GM18909 (cell line): ENCODE results near the gene NR1I2.

Experiments
- ATAC-seq: cut with Tn5 transposase; IDR thresholded peaks from one replicate; pipeline ENCODE4 v1.9.1; 2021; ENCODE audit warnings: mild to moderate bottlenecking; ENCODE audit not compliant: unreplicated experiment, poor library complexity

Gene NR1I2

DNA sequence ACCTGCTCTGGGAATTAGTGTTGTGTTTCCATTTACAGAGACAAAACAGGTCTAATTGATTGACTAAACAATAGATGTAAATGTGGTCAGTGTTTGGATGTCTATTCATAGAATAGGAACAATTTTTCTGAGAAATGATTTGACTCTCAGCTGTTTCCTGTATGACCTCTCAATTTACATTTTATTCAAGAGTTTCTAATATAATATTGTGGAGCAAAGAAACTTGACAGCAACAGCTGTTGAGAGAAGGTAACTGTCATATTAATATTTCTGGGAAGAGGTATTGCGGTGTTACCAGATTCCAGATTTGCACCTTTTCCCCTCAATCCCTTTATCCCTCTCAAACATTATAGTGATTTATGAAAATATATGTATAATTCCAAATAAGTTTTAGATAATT lies 3.7 kb upstream of the NR1I2 start:
- no peak for ATAC-seq

DNA sequence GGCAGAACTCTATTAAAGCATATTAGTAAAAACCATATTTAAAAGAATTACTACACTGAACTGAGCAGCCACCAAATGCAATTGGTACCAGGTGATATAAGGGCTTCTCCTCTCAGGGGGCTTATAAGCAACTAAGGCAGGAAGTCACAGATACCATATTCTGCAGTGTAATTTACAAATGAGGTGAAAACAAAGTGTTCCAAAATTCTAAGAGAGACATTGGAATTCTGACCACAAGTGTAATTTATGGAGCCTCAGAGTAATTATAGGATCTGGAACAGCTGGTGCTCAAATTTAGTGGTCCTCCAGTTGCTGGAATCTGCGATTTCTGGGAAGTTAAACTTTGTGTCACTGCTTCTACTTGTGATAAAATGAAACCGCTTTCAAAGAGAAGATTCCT lies 3.1 kb upstream of the NR1I2 start:
- ATAC-seq: no peak

DNA sequence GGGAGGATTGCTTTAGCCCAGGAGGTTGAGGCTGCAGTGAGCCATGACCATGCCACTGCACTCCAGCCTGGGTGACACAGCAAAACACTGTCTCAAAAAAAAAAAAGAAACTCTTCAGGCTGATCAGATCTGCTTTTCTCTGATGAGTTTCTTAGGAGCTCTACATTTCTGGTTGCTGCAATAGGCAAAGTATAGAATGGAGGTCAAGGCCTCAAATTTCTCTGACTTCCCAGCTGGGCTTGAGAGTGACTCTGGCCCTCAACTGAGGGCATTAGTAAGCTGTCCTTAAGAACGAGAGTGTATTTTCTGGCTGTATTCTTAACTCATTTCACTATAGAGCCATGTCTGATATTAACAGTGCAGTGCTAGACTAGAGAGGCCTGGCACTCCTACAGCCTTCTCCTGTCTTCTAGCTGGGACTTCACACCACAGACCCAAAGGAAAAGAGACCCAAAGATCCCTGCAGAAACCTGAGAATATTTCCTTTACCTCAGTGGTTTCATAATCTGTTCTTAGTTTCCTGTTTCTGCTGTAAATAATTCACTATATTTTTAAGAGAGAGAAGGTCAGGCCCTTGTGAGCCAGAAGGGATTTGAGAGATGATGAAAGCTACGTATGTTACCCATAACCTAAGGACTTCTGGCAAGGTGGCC lies 2.0 kb upstream of the NR1I2 start:
- peak; percentile 82 for ATAC-seq

DNA sequence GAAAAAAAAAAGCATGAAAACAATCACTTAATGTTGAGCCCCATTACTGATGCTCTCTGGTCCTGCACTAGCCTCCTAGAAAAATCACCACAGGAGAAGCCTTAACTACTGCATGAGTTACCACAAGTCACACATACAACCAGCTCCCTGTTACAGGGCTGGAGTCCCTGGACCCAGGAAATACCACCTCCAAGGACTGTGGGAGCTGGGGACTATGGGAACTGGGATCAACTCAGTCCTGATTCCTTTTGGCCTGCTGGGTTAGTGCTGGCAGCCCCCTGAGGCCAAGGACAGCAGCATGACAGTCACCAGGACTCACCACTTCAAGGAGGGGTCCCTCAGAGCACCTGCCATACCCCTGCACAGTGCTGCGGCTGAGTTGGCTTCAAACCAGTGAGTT lies 559 bp downstream of the NR1I2 start:
- no peak for ATAC-seq

DNA sequence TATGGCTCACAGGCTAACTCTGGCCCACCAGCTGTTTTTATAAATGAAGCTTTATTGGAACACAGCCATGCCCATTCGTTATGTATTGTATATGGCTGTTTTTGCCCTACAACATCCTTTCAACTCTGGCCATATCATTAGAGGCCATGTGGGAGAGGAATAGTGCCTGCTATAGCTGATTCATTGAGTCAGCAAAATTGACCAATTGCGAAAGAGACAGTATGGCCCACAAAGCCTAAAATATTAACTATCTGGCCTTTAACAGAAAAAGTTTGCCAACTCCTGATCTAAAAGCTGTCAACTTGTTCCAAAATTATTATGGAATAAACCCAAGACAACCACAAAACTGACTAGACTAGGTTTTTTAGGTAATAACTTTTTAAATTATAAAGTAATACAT lies 1.4 kb downstream of the NR1I2 start:
- no peak for ATAC-seq

DNA sequence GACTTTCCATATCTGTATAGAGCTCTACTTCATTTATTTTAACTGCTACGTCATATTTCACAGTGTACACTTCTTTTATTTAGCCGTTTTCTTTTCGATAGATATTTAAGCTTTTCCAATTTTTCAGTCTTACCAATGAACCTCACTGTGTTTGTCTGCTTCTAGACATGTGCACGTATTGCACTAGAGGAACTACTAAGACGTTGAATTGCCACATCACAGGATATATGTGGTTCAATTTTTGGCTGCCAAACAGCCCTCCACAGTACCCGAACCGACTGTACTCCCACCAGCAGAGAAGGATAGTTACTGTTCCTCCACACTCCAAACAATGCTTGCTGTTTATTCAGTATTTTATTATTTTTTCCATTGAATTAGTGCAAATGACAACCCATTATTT lies 2.0 kb downstream of the NR1I2 start:
- no peak for ATAC-seq

DNA sequence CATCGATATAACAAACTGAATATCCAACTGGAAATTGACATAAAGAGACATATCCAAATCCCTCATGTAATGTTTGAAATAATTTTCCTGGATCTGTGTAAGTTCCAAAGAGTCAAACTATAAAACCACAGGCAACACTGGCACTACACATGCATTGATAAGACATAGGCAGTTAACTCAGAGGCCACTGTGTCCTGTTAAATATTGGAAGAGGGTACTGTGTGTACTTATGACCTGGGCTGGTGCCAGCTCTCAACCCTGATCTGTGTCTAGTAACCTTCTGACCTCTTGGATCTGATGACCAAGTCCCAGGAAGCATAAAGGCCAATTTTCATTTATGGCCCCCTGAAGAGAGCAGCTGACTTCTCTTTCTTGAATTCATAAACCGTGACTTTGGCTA lies 4.5 kb downstream of the NR1I2 start:
- ATAC-seq: no peak

DNA sequence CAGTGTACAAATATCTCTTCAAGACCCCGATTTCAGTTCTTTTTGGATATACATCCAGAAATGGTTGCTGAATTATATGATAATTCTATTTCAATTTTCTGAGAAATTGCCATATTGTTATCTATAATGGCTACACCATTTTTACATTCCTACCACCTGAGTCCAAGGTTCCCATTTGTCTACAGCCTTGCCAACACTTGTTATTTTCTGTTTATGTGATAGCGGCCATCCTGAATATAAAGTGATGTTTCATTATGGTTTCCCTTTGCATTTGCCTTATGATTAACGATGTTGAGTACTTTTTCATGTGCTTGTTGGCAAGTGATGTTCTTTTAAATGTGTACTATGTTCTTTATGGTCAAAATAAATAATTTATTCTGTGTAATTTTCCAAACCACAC lies 8.5 kb downstream of the NR1I2 start:
- ATAC-seq: no peak

DNA sequence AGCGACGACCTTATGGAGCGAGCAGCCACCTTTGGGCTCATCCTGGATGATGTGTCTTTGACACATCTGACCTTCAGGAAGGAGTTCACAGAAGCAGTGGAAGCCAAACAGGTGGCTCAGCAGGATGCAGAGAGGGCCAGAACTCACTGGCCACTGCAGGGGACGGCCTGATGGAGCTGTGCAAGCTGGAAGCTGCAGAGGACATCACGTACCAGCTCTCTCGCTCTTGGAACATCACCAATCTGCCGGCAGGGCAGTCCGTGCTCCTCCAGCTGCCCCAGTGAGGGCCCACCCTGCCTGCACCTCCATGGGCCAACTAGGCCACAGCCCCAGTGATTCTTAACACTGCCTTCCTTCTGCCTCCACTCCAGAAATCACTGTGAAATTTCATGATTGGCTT lies 10.4 kb downstream of the NR1I2 start:
- ATAC-seq: no peak

DNA sequence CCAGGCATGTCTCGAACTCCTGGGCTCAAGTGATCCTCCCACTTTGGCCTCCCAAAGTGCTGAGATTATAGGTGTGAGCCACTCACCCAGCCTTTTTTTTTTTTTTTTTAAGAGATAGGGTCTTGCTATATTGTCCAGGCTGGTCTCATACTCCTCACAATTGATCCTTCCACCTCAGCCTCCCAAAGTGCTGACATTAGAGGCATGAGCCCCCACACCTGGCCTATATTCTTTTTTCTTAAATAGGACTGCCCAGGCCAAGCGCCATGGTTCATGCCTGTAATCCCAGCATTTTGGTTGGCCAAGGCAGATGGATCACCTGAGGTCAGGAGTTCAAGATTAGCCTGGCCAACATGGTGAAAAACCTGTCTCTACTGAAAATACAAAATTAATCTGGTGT lies 12.5 kb downstream of the NR1I2 start:
- ATAC-seq: no peak

DNA sequence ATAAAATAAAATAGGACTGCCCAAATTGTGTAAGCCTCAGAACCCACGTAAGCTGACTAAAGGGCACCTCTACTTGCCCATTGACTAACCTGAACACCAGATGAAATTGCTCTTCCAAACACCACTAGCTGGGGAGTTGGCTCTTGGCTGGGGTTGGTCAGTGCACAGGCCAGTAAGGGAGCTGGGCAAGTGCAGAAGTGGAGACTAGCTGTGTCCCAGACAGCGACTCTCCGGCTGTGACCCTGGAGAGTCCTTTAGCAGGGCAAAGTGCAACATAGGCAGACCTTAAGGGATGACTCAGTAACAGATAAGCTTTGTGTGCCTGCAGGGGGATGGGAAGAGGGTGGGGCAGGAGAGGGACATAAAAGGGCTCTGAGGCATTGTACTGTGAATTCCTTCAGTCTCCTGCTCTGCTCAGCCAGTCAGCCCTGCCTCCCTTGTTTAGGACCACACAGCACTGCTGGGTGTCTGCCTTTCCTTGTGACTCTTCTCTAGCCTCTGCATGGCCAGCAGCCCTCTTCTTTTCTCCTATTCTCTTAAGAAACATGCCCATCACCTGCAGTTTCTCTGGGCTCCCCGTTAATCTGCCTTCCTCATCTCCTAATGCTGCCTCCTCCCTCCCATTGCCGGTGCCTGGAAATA lies 13.2 kb downstream of the NR1I2 start:
- ATAC-seq: no peak

DNA sequence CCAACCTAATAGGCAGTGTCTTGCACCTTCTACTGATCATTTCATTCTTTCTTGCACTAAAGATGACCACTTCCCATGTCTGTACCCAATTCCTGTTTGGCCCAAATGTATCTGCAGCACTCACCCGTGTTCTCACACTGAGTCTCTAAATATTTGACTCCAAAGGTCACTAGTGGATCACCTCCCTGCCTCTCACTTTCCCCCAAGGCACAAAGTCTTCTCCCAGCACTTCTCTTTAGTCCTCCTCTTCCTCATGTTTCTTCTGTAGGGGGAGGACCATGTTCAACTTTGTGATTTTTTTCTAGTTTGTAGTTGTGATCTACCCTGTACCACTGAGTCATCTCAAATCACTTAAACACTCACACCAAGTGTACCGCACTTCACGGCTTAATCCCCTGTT lies 13.9 kb downstream of the NR1I2 start:
- no peak for ATAC-seq

DNA sequence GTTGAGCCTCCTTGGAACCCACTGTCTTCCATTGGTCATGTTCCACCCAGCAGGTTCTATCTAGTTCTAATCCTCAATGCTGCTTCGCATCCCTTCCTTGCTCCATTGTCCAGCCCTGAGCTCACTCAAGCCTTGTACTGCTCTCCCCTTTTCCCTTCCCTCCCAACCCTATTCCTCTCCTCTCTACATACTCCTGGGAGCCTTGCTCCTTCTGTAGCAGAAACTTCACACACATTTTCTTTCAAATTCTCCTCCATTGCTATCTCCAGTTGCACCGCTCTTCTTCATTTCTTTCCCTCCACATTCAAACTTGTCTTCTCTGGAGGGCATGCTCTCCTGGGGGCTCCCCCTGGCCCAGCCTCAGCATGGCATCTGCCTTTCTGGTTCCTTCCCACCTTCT lies 14.5 kb downstream of the NR1I2 start:
- ATAC-seq: no peak

DNA sequence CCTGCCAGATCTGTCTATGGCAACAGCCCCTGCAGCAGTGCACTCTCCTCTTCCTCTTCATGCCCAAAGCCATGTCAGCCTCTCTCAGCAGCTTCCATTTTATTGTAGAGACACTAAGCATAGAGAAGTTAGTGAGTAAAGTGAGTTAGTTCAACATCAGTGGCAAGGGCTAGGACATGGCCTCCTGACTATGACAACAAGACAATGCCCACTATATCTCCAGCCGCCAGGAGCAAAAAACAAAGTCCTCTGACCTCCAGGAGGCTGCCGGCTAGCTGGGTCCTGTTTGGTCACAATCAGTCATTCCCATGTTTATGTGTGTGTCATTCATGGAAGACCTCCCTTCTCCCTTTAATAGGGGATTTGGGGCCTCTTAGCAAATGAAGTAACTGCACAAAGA lies 14.9 kb downstream of the NR1I2 start:
- no peak for ATAC-seq

DNA sequence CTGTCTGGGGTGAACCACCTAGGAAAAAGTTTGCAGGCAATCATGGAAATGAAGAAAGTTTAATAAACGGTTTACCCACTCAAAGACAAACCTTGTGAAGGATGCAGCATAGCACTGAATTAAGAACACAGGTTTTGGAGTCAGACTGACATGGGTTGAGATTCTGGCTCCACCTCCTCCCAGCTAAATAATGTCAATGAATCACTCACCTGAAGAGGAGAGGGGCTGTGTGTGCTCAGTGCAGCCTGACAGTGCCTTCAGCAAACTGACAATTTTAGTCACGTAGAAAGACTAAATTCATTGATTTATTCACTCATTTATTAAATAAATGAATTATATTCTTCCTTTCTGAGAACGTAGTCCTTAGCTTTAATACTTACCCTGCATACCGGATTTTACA lies 18.9 kb downstream of the NR1I2 start:
- no peak for ATAC-seq

DNA sequence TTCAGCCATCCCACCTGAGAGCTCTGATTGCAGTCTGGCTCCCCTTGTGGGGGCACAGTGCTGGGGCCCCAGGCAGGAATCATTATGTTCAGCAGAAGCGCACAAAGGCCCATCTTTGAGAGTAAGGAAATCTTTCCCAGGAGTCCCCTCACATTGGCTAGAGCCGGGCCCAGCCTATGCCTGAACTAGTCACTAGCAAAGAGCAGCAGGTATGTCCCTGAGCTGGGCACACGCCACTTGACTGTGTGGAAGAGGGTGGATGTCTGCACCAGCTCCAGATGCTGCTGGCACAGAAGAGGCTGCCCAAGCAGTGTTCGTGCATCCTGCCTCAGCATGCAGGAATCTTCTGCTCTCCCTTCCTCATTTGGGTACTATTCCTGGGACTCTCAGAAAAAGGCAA lies 26.3 kb downstream of the NR1I2 start:
- ATAC-seq: no peak

DNA sequence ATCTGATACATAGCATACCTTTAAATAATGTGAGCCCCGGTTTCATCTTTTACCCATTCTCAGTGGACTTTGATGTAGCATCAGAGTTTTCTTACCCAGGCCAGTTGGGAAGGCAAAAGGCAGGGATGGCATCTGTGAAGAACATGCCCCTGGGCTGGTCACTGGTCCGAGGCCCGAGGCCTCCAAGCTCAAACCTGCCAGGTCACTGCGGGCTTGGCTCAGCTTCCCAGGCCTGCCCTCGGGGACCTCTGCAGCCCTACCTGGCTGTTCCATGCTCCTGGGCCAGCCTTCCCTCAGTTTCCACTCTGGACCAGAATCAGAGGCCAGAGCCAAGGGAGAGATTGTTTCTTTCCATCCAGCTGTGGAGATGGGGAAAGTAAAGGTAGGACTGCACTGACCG lies 26.9 kb downstream of the NR1I2 start:
- ATAC-seq: no peak

DNA sequence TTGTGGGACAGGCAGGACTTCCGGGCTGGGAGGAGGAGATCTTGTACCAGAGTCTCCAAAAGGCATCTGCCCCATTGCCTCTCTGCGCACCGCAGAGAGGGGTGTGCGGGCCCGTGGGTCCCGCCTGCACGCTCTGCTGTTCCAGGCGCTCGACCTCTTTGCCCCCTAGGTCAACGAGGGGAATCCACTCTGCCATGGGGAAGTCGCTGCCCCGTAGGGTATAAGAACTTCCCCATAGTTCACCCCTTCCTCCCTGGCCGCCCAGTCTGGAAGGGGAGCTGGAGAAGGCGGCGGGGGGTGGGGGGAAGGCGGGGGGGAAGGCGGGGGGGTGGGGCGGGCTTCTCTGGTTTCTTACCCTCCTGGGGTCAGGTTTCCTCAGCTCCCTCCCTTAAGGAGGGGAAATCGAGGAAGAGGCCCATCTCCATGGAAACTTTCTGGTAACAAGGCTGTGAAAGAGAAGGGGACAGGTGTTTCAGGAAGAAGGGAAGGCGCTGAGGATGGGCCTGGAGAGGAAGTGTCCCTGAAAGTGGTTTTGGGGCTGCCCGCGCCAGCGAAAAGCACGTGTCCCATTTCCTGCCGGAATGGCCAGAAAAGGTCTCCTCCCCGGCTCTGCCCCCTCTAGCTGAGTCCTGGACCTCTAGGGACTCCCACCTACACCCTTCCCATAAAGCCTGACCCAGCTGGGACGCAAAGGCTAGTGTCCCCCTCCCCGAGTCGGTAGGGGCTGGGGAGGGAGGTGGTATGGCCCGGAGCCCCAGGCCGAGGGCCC lies 27.5 kb downstream of the NR1I2 start:
- ATAC-seq: peak; percentile 34

DNA sequence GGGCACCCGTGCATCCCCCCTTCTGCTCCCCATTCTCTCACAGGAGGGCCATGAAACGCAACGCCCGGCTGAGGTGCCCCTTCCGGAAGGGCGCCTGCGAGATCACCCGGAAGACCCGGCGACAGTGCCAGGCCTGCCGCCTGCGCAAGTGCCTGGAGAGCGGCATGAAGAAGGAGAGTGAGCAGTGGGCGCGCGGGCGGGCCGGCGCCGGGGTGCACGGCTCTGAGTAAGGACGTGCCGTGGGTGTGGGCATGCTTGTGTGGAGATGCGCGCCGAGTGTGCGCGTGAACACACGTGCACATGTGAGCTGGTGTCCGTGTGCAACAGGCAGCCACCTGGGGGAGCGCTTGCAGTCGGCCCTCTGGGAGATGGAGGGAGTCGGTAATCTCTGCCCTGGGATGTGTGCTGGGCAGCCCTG lies 28.1 kb downstream of the NR1I2 start:
- ATAC-seq: peak; percentile 91

DNA sequence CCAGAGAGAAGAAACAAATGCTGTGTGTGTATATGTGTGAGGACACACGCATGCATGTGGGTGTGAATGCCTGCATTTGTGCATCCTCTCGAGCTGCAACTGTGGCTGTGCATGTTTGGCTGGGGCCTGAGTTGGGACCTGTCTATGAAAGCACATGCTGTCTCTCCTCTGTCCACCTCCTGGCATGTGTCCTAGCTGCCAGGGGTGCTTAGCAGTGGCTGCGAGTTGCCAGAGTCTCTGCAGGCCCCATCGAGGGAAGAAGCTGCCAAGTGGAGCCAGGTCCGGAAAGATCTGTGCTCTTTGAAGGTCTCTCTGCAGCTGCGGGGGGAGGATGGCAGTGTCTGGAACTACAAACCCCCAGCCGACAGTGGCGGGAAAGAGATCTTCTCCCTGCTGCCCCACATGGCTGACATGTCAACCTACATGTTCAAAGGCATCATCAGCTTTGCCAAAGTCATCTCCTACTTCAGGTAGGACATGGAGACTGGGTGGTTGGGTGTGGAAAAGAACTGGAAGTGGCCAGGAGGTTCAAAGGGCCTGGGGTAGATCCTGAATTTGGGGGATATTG lies 30.7 kb downstream of the NR1I2 start:
- no peak for ATAC-seq

DNA sequence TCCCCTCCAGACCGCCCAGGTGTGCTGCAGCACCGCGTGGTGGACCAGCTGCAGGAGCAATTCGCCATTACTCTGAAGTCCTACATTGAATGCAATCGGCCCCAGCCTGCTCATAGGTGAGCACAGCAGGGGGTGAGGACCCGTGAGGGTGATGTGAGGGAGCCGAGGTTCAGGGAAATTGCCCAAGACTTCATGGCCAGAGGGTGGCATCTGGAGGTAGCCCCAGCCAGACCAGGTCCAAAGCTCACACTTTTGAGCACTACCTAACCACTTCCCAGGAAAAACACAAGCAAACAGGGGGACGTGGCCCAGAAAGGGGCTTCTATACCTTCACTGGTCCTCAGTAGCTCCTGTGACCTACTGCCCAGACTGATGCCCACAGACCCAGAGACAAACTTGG lies 33.8 kb downstream of the NR1I2 start:
- no peak for ATAC-seq
